Putamen (tissue), 1 donor: ENCODE measurements around the gene CYB5R4.
"Not testable (repeated sequence)": the region's sequence is repeated elsewhere in the genome, so short reads cannot be mapped to it uniquely, and the experiment has no call there.

Experiments used
- DNase-seq: peaks from one replicate; pipeline ENCODE4 v3.0.0-alpha.2; 2016; ENCODE audit warnings: low spot score

The CYB5R4 gene

DNA sequence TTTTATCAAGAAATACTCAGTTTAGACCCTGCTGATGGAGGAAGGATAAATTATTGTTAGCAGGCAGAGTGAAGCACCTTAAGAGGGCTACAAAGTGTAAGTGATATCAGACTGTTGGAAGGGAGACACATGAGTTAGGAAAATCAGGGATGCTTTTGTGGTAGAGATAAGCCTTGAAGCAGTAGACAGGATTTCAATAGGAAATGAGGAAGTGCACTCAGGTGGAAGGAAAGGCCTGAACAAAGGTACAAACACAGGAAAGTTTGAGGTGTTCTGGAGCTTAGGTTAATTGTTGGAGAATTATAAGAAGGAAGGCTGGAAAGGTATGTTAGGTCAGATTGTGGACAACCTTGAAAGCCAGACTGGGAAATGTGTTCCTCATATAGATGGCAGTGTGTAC, 7.6 kb downstream of the CYB5R4 start:
- DNase-seq, result no peak

DNA sequence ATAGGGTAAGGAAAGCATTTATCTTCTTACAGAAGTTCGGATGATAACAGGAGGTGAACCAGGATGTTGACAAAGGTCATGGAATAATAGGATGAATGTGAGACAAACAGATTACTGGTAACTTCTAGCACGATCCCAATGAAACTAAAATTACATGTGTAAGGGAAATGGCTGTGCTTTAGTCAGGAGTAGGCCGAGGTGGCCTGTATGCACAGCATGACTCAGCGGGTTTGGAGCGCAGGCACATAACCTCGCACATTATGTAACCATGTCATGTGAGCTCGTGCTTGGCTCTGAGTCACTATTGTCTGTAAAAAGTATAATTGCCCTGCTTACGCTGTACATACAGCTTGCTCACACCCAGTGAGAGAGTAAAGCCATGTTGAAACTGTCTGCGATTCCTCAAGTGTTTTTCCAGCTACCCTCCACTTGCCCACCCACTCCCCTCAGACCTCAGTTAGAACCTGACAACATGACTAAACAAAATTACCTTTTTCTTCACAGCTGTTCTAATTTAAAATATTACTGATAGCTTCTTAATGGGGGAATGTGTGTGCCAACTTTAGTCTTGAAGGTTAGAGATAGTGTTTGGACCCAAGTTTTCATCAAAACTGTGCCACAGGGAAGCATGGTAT, 8.2 kb downstream of the CYB5R4 start:
- peak; percentile 69 for DNase-seq

DNA sequence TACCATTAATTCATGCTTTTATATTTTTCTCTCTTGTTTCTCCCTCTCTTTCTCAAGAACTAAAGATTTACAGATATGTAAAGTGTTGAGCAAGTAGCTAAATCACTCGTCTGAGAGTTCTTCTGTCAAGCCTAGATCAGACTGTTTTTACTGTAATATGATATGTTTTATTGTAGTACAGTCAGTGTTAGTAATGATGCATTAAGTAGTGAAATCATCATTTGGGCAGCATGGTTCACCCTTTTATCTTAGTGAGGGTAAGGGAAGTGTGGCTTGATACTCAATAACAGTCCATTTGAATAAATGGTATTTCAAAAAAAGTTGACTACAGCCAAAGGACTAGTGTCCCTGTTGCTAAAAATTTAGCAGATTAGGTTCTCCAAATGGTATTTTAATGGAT, 9.2 kb downstream of the CYB5R4 start:
- DNase-seq, result no peak

DNA sequence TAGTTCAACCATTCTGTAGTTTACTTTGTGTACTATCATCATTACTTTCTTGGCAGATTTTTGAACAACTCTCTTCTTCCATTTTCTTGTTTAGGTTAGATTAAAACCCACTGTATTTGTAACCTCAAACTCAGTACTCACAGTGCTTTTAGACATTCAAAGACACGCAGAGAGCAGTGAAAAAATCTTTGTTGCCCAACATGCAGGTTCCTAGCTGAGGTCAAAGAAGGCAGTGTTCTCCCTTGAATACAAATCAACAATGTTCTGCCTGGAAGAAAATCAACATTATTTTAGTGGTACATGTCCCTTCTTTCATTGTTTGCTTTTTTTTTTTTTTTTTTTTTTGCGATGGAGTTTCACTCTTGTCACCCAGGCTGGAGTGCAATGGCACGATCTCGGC, 11.2 kb downstream of the CYB5R4 start:
- no peak for DNase-seq

DNA sequence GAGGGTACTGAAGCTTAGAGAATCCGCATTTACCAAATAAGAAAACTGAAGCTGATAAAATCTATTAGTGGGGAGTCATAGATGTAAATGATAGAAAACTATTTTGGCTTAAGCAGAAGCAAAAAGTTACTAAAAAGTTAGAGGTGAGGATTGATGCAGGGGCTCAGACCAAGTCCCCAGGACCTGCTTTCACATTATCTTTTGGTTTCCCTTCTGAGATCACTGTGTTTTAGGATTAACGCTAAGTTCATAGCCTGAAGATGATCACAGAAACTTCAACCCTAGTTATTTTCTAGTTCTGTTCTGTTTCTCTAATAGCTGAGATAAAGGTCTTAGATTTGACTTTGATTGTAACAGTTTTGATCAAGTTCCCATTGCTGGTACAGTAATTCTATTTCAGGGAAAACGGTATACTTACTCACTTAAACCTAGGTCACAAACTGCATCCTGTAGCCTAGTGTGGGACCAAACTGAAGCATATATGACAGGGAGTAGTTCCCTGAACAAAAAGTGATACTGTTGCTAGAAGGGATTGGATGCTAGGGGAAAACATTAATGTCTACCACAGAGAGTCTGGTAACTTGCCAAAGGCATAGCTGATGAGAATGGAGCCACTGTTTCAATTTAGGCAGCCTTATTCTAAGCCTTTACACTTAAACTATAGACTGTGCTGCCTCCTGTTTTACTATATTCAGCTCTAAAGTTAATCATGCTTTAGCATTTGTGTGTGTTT, 13.1 kb downstream of the CYB5R4 start:
- peak; percentile 50 for DNase-seq

DNA sequence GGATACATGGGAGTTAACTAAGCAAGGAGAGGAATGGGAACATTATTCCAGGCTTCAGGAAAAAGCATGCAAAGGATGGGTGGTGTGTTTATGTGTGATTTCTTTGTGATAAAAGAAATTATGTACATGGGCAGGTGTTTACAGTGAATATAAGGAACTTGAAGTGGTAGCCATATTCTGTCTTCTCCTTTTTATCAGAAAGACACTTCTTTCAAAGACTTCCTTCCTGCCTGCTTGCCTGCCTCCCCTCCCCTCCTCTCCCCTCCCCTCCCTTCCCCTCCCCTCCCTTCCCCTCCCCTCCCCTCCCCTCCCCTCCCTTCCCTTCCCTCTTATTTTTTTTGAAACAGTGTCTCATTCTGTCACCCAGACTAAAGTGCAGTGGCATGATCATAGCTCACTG, 14.4 kb downstream of the CYB5R4 start:
- DNase-seq, result no peak

DNA sequence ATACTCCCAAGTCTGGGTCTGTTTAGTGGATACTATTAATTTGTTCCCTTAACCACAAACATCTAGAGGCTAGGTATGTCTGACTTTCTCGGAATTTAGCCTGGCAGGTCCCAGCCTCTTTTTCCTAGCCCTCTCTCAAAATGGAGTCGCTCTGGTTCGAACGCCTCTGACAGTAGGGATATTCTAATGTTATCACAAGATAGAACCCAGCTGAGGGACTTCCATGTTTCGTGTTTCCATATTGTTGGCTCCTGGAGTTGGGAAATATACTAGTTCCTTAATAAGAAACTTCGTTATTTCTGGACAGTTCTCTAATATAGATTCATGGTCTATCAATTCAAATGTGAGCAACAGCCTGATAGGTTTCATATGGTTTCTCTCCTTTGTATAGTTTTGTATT, 16.4 kb downstream of the CYB5R4 start:
- DNase-seq, result no peak

DNA sequence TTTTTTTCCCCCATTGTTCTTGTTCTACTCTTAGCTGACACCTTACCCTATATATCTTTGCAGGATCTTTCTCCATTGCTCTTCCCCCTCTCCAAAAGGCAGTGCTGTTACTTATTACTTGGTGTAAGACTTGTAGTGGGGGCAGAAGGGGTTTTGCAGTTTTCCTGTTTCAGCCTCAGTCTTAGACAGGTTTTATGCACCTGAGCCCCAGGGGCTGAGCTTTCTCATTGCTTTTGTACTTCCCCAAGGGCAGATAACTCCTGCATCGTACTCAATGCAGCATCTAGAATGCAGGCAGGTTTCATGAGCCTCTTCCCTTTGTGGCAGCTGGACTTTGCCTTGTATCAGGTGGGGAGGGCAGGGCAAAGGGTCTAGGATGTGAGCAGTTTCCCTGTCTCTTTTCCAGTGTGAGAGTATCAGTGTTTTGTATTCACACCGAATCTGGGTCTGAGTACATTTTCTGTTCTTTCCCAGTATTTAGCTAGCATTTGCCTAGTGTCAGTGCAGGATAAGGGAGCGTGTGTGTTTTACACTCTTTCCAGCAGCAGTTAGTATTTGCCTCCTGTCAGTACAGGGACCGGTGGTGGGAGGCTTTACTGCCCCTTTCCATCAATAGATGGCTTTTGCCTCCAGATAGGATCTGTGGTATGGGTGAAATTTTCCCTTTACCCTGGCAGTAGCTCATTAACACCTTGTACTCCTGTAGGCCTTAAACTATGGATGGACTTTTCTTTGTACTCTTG, 19.6 kb downstream of the CYB5R4 start:
- no peak for DNase-seq

DNA sequence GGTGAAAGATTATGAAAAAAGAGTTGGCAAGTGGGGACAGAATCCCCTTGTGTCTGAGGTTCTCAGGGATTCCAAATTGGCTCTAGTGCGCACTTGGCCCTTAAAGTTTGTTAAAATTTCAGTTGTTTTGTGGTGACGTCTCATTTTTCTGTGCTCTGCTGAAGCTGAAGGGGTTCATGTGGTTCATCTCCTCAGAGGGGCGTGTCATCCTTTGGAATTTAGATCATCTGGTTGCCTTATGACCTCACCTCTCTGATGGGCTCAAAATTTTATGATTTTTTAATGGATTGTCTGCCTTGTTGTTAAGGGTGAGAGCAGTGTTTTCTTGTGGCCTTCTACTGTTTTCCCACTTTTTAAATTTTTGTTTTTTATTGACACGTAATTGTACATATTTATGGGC, 20.3 kb downstream of the CYB5R4 start:
- no peak for DNase-seq

DNA sequence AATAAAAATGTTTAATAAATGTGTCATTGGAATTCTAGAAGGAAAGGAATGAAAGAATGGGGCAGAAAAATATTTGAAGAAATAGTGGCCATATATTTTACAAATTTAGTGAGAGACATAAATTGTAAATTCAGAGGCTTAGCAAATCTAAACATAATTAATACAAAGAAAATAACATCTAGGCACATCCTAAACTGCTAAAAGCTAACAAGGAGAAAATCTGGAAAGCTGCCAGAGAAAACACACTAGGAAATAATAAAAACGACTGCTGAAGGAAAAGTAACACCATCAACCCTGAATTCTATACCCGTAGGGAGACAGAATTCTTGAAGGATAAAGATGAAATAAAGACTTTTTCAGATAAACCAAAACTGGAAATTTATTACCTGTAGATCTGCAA, 23.8 kb downstream of the CYB5R4 start:
- DNase-seq, result no peak

DNA sequence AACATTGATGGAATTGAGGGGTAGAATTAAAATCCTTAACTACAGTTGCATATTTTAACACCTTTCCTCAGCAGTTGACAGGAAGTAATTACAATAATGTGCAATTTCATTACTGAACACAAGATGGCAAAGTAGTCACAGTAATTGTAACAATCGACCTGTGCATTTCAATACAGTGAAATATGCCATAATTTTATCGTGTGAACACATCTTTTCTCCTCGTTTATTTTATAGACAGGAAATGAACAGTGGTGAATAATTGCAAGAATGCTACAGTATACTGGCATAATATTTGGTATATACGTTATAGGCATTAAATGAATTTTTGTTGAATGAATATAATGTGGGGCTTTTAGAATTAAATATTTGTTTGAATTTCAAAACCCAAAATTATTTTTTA, 25.0 kb downstream of the CYB5R4 start:
- DNase-seq, result peak; percentile 26

DNA sequence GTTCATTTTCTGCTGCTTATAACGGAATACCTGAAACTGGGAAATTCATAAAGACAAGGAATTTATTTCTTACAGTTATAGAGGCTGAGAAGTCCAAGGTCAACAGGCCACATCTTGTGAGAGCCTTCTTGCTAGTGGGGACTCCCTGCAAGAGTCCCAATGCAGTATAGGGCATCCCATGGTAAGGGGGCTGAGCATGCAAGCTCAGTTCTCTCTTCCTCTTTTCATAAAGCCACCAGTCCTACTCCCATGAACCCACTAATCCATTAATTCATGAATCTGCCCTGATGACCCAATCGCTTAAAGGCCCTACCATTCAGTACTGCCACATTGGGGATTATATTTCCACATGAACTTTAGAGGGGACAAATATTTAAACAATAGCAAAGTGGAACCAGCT, 26.5 kb downstream of the CYB5R4 start:
- no peak for DNase-seq

DNA sequence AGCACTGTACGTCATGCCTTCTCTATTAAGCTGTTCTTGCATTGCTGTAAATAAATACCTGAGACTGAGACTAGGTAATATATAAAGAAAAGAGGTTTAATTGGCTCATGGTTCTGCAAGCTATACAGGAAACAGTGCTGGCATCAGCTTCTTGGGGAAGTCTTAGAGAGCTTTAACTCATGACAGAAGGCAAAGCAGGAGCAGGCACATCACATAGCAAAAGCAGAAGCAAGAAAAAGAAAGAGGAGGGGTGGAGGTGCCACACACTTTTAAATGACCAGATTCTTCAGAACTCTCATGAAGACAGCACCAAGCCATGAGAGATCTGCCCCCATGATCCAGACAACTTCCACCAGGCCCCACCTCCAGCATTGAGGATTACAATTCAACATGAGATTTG, 30.1 kb downstream of the CYB5R4 start:
- DNase-seq, result no peak

DNA sequence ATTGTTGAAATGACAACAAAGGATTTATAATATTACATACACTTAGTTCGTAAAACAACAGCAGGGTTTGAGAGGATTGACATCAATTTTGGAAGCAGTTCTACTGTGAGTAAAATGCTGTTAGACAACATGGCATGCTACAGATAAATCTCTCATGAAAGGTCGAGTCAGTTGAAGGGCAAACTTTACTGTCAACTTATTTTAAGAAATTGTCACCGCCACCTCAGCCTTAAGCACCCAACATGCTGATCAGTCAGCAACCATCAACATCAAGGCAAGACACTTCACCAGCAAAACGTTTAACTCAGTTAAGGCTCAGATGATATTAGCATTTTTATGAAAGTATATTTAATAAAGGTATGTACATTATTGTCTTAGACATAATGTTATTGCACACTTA, 31.0 kb downstream of the CYB5R4 start:
- DNase-seq, result no peak

DNA sequence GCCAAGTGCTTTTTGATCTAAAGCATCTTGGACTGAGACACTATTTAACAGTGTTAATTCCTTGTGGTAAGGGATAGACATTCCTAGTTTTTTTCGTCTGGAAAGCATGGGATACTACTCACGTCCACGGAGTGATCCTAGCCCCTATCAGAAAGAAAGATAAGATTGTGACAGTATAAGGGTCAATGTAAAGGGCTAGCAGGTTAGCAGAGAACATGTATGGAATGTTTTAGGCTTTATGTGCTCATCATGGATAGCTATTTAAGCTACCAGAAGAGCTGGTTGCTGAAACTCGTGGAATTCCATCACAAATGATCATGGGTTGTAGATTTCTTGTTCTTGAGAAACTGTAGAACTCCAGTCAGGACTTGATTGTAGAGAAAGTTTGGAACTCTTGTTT, 32.1 kb downstream of the CYB5R4 start:
- DNase-seq, result no peak

DNA sequence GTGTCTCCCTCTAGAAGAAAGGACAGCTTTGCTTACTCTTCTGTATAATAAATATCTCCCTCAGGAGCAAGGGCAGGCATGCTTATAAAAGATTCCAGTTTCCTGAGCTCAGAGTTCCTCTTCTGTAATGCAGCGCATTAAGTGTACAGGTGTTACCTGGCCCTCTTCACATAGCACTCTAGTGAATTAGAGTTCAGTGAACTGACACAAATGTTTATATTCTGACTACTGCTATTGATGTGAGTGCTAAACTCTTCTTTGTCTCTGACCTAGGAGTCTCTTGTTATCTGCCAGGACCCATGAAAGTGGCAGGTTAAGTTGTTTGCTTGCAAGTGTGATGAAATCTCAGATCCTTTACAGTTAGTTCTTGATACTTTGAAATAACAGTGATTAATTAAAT, 33.5 kb downstream of the CYB5R4 start:
- no peak for DNase-seq

DNA sequence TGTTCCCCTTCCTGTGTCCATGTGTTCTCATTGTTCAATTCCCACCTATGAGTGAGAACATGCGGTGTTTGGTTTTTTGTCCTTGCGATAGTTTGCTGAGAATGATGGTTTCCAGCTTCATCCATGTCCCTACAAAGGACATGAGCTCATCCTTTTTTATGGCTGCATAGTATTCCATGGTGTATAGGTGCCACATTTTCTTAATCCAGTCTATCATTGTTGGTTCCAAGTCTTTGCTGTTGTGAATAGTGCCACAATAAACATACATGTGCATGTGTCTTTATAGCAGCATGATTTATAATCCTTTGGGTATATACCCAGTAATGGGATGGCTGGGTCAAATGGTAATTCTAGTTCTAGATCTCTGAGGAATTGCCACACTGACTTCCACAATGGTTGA, 37.6 kb downstream of the CYB5R4 start:
- not testable (repeated sequence) for DNase-seq

DNA sequence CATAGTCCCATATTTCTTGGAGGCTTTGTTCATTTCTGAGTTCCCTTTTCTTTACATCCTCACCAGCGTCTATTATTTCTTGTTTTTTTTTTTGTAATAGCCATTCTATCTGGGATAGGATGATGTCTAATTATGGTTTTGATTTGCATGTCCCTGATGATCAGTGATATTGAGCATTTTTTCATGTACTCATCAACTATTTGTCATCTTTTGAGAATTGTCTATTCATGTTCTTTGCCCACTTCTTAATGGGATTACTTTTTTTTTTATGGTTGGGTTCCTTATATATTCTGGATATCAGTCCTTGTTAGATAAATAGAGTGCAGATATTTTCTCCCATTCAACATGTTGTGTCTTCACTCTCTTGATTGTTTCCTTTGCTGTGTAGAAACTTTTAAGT, 42.1 kb downstream of the CYB5R4 start:
- no peak for DNase-seq

DNA sequence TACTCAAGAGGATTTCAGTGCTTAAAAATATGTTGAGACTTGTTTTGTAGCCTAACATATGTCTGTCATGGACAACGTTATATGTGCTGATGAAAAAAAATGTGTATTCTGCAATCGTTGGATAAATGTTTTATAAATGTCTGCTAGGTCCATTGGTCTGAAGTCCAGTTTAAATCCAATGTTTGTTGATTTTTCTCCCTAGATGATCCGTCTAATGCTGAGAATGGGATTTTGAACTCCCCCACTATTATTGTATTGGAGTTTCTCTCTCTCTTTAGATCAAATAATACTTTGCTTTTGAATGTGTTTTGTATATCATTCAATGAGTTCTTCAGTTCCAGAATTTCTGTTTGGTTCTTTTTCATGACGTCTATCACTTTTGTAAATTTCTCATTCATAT, 44.9 kb downstream of the CYB5R4 start:
- no peak for DNase-seq

DNA sequence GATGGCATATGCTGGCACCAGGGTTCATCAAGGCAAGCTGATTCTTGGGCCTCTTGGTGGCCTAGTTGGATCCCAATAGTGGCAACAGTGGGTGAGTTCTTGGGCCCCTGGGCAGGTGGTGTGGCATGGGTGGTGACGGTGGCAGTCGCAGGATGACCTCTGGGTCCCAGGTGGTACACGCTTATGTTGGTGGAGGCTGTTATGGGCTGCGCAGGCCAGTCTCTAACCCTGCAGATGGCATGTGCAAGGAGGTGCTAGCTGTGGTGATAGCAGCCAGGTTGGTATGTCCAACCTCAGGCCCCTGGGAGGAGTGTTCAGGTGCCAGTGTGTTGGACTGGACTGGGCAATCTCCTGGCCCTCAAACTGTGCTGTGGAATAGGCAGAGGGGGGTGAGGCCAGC, 46.2 kb downstream of the CYB5R4 start:
- no peak for DNase-seq

DNA sequence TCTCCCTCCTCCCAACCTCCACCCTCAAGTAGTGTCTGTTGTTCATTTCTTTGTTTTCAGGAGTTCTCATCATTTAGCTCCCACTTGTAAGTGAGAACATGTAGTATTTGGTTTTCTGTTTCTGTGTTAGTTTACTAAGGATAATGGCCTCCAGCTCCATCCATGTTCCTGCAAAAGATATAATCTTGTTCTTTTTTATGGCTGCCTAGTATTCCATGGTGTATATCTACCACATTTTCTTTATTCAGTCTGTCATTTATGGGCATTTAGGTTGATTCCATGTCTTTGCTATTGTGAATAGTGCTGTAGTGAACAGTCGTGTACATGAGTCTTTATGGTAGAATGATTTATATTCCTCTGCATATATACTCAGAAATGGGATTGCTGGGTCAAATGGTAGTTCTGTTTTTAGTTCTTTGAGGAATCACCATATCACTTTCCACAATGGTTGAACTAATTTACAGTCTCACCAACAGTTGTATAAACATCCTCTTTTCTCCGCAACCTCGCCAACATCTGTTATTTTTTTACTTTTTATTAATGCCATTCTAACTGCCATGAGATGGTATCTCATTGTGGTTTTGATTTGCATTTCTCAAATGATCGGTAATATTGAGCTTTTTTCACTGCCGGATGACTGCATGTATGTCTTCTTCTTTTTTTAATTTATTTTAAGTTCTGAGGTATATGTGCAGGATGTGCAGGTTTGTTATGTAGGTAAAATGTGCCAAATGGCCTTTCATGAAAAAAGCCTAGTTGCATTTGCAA, 48.3 kb downstream of the CYB5R4 start:
- not testable (repeated sequence) for DNase-seq

DNA sequence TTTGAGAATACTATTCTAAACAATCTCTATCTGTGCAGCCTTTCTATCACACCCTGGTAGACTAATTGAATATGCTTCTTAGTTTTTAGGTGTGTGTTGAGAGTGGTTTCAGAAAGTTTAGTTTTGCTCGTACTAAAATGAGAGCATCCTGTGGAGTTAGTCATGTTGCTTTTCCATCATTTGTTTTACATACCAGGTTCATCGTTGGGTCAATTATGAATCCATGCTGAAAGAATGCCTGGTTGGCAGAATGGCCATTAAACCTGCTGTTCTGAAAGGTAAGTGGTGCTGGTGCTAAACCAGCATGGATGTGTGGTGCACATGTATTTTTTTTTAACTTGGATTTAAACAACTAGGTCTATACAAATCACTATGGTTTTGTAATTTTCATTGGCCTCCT, 49.3 kb downstream of the CYB5R4 start:
- DNase-seq, result no peak

DNA sequence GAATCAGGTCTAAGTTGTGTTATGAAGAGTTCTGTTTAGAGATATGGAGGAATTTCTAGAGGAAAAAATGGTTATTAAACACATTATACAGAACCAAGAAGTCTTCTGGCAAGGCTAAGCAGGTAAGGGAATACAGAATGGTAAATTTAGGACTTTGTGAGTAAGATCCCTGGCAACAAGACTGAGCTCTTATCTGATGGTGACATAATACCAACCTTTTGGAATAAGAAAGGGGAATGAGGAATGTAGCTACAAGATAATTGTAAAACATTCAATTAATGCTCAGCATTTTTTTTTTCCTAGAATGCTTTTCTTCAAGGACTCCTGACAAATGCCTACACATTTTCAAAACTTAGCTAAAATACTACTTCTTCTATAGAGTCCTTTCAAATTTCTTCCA, 51.8 kb downstream of the CYB5R4 start:
- DNase-seq, result no peak
